GM12892 (cell line): ENCODE measurements around the gene KRTCAP2.

ENCODE experiments used
- DNase-seq: peaks from one replicate; pipeline ENCODE4 v3.0.0; 2011; ENCODE audit not compliant: insufficient read length
- FAIRE-seq: peaks from 2 replicates; lab custom pipeline; 2011; peaks lifted over from hg19 to GRCh38; lab: Jason Lieb, UNC
- POLR2A ChIP-seq: IDR thresholded peaks from 2 replicates; pipeline ENCODE4 v1.6.1; 2011; ENCODE audit warnings: low read depth, low read length, control low read depth
- POLR2AphosphoS5 ChIP-seq: IDR thresholded peaks from 2 replicates; pipeline ENCODE4 v1.6.1; 2011; ENCODE audit warnings: low read depth, low read length, control low read depth
- TAF1 ChIP-seq: IDR thresholded peaks from 2 replicates; pipeline ENCODE4 v1.6.1; 2011; ENCODE audit warnings: low read depth, mild to moderate bottlenecking, control low read depth, low read length, borderline replicate concordance

KRTCAP2 gene

DNA sequence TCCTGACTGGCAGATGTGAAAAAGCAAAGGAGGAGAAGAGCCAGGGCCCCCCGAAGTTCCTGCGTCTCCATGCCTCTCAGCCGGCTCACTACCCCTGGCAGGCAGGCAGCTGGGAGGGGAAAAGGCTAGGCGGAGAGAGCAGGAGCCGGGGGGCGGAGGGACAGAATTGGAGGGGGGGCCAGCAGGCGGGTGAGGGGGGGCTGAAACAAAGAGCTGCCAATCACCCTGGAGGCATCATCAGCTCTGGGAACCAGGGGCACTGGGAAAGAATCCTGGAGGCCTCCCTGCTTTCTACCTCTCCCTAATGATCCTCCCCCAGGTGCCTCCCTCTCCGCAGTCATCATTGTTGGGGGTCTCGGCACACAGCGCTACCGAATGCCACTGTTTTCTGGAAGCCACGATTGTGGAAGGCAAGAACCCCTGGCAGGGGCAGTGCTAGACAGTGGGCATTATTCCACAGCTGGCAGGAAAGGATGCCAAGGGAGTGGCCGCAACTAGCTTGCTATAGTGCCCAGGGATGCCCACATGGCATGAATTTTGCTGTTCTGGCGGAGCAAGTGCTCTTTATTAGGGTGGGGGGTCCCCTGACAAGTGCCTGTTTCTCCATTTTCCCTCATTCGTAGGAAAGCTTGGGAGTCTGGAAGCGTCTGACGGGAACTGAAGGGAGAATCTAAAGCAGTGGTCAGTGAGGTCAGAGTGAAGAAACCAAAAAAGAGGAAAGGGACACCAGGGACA lies 34.9 kb upstream of the KRTCAP2 start, which contains the start of gene THBS3:
TSS of gene THBS3 (minus strand) at position 92 of the 735 bp plus-strand sequence. CDS start at position 71, 21 bp downstream.
- DNase-seq (no peak), FAIRE-seq (no peak)
- TF ChIP-seq POLR2AphosphoS5 (no peak), TAF1 (no peak), POLR2A (no peak)

DNA sequence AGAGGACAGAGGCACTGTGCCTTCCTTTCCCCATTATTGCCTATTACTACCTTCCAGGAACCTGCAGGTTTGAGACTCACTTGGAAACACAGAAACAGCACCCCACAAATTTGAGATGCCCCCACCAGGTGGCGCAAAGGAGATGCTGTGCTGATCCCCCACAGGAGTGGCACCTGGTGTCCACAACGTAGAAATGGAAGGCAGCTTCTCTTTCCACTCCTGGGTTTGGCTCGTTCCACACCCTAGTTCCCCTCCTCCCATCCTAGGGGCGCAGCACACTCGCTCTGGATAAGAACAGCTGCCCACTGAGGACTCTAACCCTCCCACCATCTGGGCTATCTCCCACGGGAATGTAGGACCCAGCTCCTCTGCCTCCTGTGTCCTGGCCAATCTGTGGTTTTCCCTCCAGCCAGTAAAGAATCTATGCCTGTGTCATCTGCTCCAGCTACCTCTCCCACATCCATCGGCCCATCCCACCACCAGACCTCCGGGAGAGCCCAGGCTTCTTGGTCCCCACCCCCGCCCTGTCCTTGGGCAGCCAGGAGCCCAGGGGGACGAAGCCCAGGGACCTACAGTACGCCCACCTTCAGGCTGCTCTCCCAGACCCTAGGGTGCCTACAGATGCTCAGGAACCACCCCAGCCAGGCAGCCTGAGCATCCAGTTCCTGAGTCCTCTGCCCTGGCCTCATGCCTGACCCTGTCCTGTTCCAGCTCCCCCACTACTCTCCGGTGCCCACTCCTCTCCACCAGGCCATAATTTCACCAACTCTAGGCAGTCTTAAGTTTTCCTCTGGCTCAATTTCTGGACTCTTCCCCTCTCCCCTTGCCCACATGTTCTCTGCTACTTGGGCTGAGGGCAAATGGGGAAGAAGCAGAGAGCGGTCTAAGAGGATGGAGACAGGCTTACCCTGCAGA lies 34.0 kb upstream of the KRTCAP2 start:
- DNase-seq, result peak; percentile 79
- no peak for TF ChIP-seq POLR2AphosphoS5
- no peak for TF ChIP-seq TAF1
- no peak for TF ChIP-seq POLR2A
- FAIRE-seq, result peak; percentile 85

DNA sequence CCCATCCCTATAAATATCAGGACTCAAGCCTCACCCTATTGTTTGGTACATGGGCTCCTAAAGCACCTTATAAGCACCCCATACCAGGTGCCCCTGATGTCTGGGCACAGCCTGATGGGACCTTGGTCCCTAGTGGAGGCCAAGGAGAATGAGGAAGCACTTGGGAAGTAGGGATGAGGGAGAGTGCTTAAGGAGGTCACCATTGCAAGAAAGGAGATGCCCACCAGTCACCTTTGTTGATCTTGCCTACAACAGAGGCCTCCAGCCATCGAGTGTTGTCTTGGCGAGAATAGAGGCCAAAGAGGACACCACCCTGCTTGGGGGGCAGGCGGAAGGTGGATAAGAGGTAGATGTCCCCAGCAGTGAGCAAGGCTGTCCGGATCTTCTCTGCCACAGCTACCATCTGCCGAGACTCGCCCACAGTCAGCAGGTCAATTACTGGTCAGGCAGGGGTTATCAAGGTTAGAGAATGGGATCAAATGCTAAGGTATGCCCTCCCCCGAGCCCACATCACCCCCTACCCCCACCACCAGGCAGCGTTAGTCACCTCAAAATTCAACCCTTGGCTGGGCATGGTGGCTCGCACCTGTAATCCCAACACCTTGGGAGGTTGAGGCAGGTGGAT lies 33.0 kb upstream of the KRTCAP2 start:
- FAIRE-seq (no peak), DNase-seq (no peak)
- TF ChIP-seq POLR2AphosphoS5 (no peak), POLR2A (no peak), TAF1 (no peak)

DNA sequence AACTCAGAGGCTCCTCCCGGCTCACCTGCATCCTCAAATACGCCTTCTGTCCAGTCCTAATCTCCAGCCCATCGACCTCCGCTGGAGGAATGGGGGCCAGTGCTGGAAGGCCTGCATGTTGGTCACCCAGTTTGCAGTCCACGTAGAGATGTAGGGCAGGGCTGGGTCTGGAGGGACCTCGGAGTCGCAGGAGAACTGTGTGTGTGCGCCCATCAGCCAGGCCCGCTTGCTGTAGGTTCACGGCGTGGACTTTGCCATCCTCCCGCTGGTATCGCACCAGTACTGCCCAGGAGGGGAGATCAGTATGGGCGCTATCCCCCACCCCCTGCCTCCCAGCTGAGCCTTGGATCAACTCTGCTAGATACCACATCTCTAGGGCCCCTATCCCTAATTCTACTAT lies 31.9 kb upstream of the KRTCAP2 start:
- FAIRE-seq, result no peak
- TF ChIP-seq TAF1, result no peak
- no peak for TF ChIP-seq POLR2A
- TF ChIP-seq POLR2AphosphoS5, result no peak
- DNase-seq, result no peak

DNA sequence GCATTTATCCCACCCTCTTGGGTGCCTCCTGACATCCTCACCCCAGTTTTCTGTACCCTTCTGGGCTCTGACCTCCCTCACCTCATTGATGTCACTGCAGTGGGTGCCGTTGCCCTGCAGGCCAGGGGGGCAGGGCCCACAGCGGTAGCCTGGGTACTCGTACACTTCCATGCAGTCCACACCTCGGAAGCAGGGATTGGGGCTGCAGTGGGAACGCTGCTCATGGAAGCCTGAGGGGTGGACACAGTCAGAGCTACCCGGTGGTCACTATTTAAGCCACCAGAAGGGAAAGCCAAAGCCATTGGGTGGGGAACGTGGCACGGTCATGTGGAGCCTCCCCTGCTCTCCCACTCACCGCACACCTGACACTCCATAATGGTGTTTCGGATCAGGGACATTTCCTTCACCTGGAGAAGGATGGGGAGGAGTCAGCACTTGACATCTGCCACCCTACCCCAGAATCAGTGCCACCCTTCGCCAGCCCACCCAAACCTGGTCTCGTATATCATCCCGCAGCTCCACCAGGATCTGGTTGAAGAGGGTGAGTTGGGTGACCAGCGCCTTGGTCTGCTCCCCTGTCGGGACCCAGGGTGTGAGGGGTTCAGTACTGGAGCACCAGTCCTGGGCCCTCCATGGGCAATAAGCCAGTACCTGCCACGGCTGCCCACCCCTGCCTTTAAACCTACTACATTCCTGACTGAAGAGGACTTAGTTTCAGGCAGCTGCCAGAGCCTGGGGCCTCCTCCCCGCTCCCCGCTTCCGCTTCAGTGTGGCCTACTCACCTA lies 29.8 kb upstream of the KRTCAP2 start:
- FAIRE-seq, result no peak
- no peak for DNase-seq

DNA sequence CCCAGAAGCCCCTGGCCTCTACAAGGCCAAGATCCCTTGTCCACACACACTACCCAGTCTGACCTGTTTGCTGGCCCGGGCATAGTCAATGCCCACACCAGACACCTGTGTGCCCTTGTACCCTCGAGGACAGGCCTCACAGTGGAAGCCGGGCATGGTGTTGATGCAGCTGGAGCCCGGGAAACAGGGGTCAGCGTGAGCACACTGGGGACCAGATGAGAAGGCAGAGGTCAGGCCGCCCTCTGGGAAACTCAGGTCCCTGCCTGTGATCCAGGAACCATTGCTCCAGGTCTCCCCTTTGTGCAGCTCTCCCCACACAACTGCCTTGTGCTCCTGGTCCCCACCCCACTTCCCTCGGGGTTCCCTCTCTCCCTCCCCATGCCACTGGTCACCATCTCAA lies 29.1 kb upstream of the KRTCAP2 start:
- no peak for FAIRE-seq
- TF ChIP-seq POLR2A (no peak), TAF1 (no peak), POLR2AphosphoS5 (no peak)
- DNase-seq, result no peak

More for the DNA sequence above, 29.8 kb upstream of the KRTCAP2 start:
- TF ChIP-seq TAF1, result no peak
- no peak for TF ChIP-seq POLR2AphosphoS5
- TF ChIP-seq POLR2A, result no peak

DNA sequence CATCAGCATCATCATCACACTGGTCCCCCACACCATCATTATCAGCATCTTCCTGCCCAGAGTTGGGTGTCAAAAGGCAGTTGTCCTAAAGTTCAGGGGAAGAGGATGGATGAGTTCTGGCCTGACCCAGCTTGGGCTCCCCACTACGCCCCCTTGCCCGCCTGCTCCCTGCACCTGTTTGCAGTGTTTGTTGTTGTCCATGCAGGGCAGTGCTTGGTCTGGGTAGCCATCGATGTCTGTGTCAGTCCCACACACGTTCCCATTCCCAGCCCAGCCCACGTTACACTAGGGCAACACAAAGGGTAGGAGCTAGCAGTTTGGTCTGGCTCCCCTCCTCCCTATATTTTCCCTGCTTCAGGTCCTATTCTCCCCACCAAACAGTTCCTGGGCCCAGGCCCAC lies 27.8 kb upstream of the KRTCAP2 start:
- DNase-seq (no peak), FAIRE-seq (no peak)
- TF ChIP-seq TAF1 (no peak), POLR2A (no peak), POLR2AphosphoS5 (no peak)

DNA sequence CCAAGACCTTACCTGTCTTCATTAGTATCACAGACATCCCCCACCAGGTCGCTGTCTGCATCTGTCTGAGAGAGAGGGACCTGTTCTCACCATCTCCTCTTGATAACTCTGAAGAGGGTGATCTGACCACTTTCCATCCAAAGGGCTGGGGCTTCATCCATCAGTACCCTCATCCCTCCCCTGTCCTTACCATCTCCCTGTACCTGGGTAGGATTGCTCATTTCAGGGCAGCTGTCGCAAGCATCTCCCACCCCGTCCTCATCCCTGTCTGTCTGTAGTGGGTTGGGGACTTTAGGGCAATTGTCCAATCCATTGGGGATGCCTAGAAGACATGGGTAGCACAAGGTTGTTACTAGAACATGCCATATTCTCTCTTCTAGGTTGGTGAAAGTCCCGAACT lies 26.7 kb upstream of the KRTCAP2 start:
- DNase-seq (no peak), FAIRE-seq (no peak)

DNA sequence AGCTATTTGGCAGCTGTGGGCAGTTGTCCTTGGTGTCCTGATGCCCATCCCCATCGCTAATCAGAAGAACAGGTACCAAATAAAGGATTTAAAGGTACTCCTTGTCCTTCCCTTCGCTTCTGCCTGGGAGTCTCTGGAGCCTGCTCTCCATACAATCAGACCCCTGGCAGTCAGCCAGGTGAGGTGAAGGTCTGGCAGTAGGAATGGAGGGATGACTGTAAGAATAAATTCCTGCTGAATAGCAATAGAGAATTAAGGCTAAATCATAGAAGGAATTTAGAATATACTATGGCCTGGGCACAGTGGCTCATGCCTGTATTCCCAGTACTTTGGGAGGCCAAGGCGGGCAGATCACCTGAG lies 25.4 kb upstream of the KRTCAP2 start:
- TF ChIP-seq TAF1 (no peak), POLR2A (no peak), POLR2AphosphoS5 (no peak)
- DNase-seq (no peak), FAIRE-seq (no peak)

More for the DNA sequence above, 26.7 kb upstream of the KRTCAP2 start:
- TF ChIP-seq POLR2A (no peak), TAF1 (no peak), POLR2AphosphoS5 (no peak)

DNA sequence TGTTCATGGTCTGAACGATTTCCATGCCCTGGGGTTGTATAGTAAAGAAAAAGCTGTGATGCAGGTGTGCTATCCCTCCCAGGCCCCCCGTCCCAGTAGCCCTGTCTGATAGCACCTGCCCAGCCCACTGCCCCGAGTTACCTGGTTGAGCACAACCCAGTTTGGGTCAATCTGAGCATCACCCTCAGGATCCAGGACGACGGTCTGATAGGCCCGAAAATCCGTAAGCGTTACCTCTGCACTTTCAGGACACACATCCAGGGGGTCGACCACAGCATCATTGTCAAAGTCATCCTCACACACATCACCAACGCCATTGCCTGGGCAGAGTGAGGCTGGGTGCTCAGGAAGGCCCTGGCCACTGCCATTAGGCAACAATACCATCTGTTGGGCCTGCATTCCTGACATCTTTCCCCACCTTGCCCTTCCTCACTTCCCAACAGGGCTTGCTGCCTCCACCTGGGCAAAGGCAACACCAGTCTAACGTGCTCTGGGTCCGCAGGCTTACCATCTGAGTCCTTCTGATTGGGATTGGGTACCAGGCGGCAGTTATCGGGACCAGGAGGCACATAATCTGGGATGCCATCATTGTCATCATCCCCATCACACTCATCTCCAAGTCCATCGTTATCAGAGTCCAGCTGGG lies 24.9 kb upstream of the KRTCAP2 start:
- DNase-seq (no peak), FAIRE-seq (no peak)
- TF ChIP-seq POLR2AphosphoS5 (no peak), POLR2A (no peak), TAF1 (no peak)
